Stimulated activated naive CD8-positive, alpha-beta T cell treated with anti-CD3 and anti-CD28 coated beads, Interleukin-15, Interleukin-2, amounts not matched to agents 100 ng/mL and 50 ng/mL, for 24 hours (primary cell): Measurements from ENCODE around the gene SPSB1.
"Not testable (repeated sequence)": the region's sequence is repeated elsewhere in the genome, so short reads cannot be mapped to it uniquely, and the experiment has no call there.

Source experiments
- H3K27ac Mint-ChIP-seq: one replicate; pipeline ENCODE4 v1.8.0; 2021; ENCODE audit warnings: mild to moderate bottlenecking, mixed read lengths
- H3K27me3 Mint-ChIP-seq: one replicate; pipeline ENCODE4 v1.8.0; 2021; ENCODE audit warnings: mixed read lengths
- H3K36me3 Mint-ChIP-seq: one replicate; pipeline ENCODE4 v1.8.0; 2021; ENCODE audit warnings: low read depth, mixed read lengths
- H3K4me1 Mint-ChIP-seq: one replicate; pipeline ENCODE4 v1.8.0; 2021; ENCODE audit warnings: low read depth, mixed read lengths
- H3K4me3 Mint-ChIP-seq: one replicate; pipeline ENCODE4 v1.8.0; 2021; ENCODE audit warnings: mild to moderate bottlenecking, mixed read lengths
- H3K9me3 Mint-ChIP-seq: one replicate; pipeline ENCODE4 v1.8.0; 2021; ENCODE audit warnings: mixed read lengths

SPSB1 gene

DNA sequence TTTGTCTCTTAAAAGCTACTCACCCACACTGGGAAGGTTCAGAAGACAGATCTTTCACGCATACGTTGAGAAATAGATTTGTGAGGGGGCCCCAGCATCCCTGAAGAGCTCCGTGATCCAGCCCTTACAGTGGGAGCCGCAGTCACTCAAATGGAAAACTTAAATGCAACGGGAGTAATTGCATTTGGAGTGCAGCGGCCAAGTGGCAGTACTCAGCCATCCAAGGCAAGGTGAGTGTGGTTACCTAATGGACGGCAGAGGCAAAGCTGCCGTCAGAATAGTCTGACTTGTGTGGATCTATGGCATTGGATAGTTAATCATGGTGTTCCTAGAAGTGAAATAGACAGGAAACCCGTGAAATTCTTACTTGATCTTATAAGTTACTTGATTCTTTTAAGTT, 5.1 kb downstream of the SPSB1 start:
- H3K4me3 Mint-ChIP-seq = no peak overlapping the region
- no peaks in the 10 kb centered on the region for H3K27me3 Mint-ChIP-seq
- H3K9me3 Mint-ChIP-seq = no peaks in the 10 kb centered on the region
- peaks cover 1% of the 10 kb centered on the region for H3K4me1 Mint-ChIP-seq
- no peaks in the 10 kb centered on the region for H3K36me3 Mint-ChIP-seq
- no peak overlapping the region for H3K27ac Mint-ChIP-seq

DNA sequence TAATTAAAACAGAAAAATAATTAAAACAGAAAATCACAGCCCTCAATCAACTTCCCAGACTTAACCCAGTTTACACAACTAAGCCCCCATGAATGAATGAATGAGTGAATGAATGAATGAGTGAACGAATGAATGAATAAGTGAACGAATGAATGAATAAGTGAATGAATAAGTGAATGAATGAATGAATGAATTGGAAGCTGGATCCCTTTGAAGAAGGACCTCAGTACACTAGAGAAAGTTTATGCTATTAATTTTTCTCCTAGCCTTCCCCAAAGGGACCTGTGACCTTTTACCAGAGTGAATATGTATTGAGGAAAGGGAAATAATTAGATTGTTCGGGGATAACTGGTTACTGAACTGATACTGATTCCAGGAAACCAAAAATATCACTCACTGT, 5.6 kb downstream of the SPSB1 start:
- Mint-ChIP-seq H3K27ac (no peak overlapping the region), H3K4me1 (peaks cover 3% of the 10 kb centered on the region), H3K27me3 (no peaks in the 10 kb centered on the region), H3K36me3 (no peaks in the 10 kb centered on the region), H3K9me3 (no peaks in the 10 kb centered on the region), H3K4me3 (no peak overlapping the region)

DNA sequence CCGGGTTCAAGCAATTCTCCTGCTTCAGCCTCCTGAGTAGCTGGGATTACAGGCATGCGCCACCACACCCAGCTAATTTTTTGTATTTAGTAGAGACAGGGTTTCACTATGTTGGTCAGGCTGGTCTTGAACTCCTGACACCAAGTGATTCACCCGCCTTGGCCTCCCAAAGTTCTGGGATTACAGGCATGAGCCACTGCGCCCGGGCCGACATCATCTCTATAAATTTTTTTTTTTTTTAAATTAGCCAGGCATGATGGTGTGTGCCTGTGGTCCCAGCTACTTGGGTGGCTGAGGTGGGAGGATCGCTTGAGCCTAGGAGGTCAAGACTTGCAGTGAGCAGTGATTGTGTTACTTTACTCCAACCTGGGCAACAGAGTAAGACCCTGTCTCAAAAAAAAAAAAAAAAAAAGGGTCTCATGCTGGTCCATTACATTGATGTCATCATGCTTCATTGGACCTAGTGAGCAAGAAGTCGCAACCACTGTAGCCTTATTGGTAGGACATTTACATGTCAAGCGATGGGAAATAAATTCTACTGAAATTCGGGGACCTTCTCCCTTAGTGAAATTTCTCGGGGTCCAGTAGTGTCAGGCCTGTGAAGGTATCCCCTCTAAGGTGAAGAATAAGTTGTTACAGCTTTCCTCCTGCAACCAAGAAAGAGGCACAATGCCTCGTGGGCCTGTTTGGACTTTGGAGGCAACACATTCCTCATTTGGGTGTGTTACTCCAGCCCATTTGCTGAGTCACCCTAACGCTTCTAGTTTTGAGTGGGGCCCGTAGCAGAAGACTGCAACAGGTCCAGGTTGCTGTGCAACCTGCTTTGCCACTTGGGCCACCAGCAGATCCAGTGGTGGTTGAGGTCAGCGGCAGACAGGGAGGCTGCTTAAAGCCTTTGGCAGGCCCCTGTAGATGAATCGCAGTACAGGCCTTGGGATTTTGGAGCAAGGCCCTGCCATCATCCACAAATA, 7.2 kb downstream of the SPSB1 start:
- H3K4me1 Mint-ChIP-seq, H3K36me3 Mint-ChIP-seq, H3K27me3 Mint-ChIP-seq, H3K9me3 Mint-ChIP-seq, H3K27ac Mint-ChIP-seq, H3K4me3 Mint-ChIP-seq: not testable (repeated sequence)

DNA sequence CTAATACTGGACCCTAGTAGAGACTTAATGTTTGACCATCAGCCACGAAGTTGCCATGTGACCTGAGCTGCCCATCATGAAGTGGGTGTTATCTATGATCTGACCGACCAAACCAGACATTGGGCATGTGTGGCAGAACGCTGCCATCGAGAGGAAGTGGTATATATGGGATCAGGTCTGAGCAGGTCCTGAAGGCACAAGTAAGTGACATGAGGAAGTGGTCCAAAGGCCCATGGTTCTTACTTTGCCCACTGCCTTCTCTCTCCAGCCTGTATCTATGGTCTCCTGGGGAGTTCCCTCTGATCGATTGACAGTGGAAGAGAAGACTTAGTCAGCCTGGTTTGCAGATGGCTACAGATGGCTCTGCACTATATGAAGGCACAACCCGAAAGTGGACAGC, 7.9 kb downstream of the SPSB1 start:
- H3K36me3 Mint-ChIP-seq = no peaks in the 10 kb centered on the region
- H3K4me3 Mint-ChIP-seq = no peak overlapping the region
- H3K27ac Mint-ChIP-seq = no peak overlapping the region
- no peaks in the 10 kb centered on the region for H3K27me3 Mint-ChIP-seq
- no peaks in the 10 kb centered on the region for H3K9me3 Mint-ChIP-seq
- peaks cover 3% of the 10 kb centered on the region for H3K4me1 Mint-ChIP-seq

DNA sequence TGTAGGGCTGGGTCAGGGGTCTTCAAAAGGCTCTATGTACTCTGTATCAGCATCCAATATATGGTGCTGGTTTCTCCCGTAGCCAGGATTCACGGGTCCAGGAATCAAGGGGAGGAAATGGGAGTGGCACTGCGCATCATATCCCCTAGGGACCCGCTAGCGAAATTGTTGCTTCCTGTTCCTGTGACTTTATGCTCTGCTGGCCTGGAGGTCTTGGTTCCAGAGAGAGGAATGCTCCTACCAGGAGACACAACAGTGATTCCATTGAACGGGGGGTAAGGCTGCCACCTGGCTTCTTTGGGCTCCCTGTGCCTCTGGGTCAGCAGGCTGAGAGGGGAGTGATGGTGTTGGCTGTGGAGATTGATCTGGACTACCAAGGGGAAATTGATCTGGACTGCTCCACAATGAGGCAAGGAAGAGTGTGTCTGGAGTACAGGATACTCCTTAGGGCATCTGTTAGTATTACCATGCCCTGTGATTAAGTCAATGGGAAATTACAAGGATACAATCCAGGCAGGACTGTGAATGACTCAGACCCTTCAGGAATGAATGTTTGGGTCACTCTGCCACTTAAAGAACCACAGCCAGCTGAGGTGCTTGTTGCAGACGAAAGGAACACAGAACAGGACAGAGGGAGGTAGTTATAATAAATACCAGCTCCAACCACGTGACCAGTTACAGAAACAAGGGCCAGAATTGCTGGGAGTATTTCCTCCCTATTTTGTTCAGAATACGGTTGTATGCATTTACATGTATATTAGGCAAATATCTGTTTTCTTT, 10.2 kb downstream of the SPSB1 start:
- Mint-ChIP-seq H3K27ac (no peak overlapping the region), H3K9me3 (no peaks in the 10 kb centered on the region), H3K4me3 (no peak overlapping the region), H3K4me1 (peaks cover 3% of the 10 kb centered on the region), H3K36me3 (no peaks in the 10 kb centered on the region), H3K27me3 (no peaks in the 10 kb centered on the region)

DNA sequence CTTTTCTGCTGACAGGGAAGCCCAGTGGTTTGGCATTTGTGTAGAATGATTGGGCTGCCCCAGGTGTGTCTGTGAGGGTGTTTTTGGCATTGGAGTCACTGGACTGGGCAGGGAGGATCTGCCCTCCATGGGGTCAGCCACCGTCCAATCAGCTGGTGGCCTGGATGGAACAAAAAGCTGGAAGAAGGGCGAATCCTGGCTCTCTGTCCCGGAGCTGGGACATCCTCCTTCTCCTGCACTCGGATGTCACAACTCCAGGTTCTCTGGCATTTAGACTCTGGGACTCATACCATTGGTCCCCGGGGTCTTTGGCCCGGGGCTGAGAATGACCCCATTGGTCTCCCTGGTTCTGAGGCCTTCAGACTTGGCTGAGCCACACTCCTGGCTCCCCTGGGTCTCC, 11.2 kb downstream of the SPSB1 start:
- Mint-ChIP-seq H3K27me3 (no peaks in the 10 kb centered on the region), H3K9me3 (no peaks in the 10 kb centered on the region), H3K36me3 (no peaks in the 10 kb centered on the region), H3K4me1 (peaks cover 3% of the 10 kb centered on the region), H3K4me3 (no peak overlapping the region), H3K27ac (no peak overlapping the region)

DNA sequence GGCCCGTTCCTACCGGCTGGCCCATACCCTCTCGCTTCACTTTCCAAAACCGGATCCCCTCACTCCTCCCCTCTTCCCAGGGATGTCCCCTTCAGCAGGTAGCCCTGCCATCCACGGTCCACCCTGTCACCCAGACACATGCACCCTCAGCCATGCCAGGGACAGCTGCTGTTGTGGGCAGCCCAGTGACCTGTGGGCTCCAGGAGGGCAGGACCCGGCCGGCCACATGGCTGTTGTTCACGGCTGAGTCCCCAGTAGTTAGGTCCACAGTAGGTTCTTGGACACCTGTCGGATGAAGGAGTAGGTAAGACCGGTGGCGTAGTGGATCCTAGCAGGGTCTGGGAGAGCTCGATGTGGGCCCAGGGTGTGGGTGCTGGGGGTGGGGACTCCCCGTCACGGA, 12.5 kb downstream of the SPSB1 start:
- Mint-ChIP-seq H3K4me1 (peaks cover 3% of the 10 kb centered on the region), H3K36me3 (no peaks in the 10 kb centered on the region)

DNA sequence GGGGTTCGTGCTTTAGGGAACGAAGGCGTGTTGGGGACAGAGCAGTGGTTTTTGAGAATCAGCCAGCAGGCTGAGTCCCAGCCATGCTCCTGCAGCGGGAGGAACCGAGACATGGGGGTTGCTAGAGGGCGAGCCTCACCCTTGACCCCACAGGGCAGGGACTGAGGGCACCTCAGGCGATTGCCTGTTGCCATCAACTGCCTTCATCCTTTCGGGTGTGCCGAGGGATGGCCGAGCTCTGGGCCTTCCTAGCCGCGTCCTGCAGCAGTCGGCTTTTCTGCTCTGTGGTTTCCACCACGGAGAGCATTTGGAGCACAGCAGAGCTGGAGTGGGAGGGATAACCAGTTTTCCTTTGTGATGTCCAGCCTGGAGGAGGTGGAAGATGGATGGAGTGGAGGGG, 13.3 kb downstream of the SPSB1 start:
- H3K36me3 Mint-ChIP-seq = no peaks in the 10 kb centered on the region
- no peak overlapping the region for H3K4me3 Mint-ChIP-seq
- no peak overlapping the region for H3K27ac Mint-ChIP-seq
- H3K4me1 Mint-ChIP-seq = peaks cover 3% of the 10 kb centered on the region
- H3K27me3 Mint-ChIP-seq = no peaks in the 10 kb centered on the region
- no peaks in the 10 kb centered on the region for H3K9me3 Mint-ChIP-seq

More for the DNA sequence above, 12.5 kb downstream of the SPSB1 start:
- Mint-ChIP-seq H3K4me3 (no peak overlapping the region), H3K27me3 (no peaks in the 10 kb centered on the region), H3K27ac (no peak overlapping the region), H3K9me3 (no peaks in the 10 kb centered on the region)

DNA sequence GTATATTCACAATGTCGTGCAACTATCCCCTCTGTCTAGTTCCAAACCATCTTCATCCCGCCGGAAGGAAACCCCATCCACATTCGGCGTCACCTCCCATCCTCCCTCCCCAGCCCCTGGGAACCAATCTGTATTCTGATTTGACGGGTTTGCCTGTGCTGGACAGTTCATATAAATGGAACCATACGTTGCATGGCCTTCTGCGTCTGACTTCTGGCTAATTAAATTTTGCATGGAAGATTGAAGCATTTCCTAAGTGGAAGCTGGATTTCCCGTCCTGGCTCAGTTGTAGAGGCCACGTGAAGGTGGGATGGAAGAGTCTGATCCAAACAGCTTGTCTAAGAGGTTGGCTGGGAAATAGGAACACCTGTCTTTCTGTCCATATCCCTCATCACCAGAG, 14.6 kb downstream of the SPSB1 start:
- Mint-ChIP-seq H3K36me3 (no peaks in the 10 kb centered on the region), H3K4me1 (peaks cover 3% of the 10 kb centered on the region), H3K9me3 (no peaks in the 10 kb centered on the region), H3K27ac (no peak overlapping the region), H3K4me3 (no peak overlapping the region), H3K27me3 (no peaks in the 10 kb centered on the region)

DNA sequence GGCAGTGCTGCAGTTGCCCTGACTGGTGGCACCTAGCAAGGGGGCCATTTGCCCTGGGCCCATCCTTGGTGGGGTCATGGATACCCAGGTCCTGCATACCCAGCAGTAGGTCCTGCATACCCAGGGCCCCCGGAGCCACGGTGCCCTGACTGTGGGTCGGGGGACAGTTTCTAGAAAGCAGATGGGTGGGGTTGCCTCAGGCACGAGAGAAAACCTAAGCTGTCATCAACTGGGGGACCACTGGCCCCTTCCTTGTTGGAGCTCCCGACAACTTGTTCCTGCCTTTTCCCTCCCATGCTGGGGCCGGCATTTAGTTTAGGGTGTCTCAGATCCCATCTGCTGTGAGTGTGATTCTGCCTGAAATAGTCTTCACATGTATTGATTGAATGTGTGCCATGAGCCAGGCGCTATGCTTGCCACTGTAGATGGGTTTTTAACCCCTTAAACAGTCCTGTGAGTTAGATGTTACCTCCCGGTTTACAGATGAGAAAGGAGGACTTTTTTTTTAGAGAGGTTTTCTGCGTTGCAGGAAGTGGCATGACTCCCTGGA, 15.6 kb downstream of the SPSB1 start:
- Mint-ChIP-seq H3K27ac (no peak overlapping the region), H3K4me3 (no peak overlapping the region), H3K9me3 (no peaks in the 10 kb centered on the region), H3K36me3 (no peaks in the 10 kb centered on the region), H3K27me3 (no peaks in the 10 kb centered on the region), H3K4me1 (no peaks in the 10 kb centered on the region)

DNA sequence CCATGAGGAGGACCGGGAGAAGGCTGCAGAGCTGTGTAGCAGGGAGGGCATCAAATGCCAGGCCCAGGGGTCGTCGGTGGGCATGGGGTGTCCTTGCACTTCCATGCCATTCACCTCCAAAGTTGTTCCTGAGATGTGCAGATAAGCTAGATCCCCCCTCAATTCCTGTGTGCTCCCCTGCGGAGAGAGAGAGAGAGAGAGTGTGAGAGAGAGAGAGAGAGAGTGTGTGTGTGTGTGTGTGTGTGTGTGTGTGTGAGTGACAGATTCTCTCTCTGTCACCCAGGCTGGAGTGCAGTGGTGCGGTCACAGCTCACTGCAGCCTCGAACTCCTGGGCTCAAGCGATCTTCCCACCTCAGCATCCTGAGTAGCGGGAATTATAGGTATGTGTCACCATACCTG, 16.4 kb downstream of the SPSB1 start:
- H3K4me1 Mint-ChIP-seq = no peaks in the 10 kb centered on the region
- H3K4me3 Mint-ChIP-seq = no peak overlapping the region
- H3K36me3 Mint-ChIP-seq = no peaks in the 10 kb centered on the region
- H3K27me3 Mint-ChIP-seq = no peaks in the 10 kb centered on the region
- H3K9me3 Mint-ChIP-seq = no peaks in the 10 kb centered on the region
- no peak overlapping the region for H3K27ac Mint-ChIP-seq

DNA sequence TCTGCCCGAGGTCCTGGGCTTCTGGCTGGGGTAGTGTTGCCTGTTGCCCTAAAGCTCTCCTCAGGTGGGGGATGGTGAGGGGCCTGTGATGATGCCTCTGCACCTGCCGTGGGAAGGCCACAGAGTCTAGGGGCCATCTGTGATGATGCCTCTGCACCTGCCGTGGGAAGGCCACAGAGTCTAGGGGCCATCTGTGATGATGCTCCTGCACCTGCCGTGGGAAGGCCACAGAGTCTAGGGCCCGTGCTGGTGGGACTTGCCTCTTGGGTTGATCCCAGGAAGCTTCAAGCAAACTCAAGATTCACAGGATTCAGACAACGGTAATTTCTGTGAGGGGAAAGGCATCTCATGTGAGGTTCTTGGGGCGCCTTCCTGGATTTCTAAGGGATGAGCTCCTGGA, 17.3 kb downstream of the SPSB1 start:
- no peaks in the 10 kb centered on the region for H3K9me3 Mint-ChIP-seq
- H3K4me3 Mint-ChIP-seq = no peak overlapping the region
- no peaks in the 10 kb centered on the region for H3K27me3 Mint-ChIP-seq
- no peaks in the 10 kb centered on the region for H3K36me3 Mint-ChIP-seq
- peaks cover 8% of the 10 kb centered on the region for H3K4me1 Mint-ChIP-seq
- no peak overlapping the region for H3K27ac Mint-ChIP-seq

DNA sequence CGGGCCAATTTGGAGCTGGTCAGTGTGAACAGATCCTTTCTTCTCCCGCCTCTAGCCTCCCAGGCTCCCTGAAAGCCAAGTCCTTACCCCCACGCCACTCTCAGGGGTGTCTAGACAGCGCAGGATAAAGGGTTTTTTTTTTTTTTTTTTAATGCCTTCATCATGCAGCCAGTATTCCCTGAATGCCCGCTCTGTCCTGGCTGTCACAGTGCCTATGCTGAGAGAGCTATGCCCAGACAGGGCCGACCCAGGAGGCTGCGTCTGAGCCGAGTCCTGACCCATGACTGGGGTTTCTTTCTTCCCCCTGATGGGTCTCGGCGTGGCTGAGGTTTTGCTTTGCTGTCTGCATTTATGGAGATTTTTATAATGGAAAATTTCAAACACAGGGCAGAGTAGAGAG, 18.3 kb downstream of the SPSB1 start:
- H3K27me3 Mint-ChIP-seq = no peaks in the 10 kb centered on the region
- no peak overlapping the region for H3K4me3 Mint-ChIP-seq
- H3K27ac Mint-ChIP-seq = no peak overlapping the region
- no peaks in the 10 kb centered on the region for H3K9me3 Mint-ChIP-seq
- peaks cover 19% of the 10 kb centered on the region for H3K4me1 Mint-ChIP-seq
- no peaks in the 10 kb centered on the region for H3K36me3 Mint-ChIP-seq

DNA sequence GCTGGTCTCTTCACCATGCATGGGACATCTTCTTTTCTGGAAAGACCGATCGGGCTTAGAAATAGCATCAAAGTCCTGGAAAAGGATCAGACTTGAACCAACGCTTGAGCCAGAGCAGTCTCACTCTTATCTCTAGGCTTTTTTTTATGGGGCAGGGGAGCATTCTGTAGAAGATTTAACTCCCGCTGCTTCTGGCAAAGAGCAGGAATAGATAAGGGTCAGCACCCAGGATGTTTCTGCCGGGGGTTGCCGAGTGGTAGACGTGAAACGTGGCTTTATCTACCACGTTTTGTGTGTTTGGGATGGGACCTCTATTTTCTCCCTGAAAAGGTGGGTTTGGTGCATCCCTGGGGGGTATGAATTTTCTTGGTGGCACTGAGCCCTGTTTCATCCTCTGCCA, 18.8 kb downstream of the SPSB1 start:
- Mint-ChIP-seq H3K27ac (no peak overlapping the region), H3K36me3 (no peaks in the 10 kb centered on the region), H3K4me3 (no peak overlapping the region), H3K4me1 (peaks cover 22% of the 10 kb centered on the region), H3K27me3 (no peaks in the 10 kb centered on the region), H3K9me3 (no peaks in the 10 kb centered on the region)

DNA sequence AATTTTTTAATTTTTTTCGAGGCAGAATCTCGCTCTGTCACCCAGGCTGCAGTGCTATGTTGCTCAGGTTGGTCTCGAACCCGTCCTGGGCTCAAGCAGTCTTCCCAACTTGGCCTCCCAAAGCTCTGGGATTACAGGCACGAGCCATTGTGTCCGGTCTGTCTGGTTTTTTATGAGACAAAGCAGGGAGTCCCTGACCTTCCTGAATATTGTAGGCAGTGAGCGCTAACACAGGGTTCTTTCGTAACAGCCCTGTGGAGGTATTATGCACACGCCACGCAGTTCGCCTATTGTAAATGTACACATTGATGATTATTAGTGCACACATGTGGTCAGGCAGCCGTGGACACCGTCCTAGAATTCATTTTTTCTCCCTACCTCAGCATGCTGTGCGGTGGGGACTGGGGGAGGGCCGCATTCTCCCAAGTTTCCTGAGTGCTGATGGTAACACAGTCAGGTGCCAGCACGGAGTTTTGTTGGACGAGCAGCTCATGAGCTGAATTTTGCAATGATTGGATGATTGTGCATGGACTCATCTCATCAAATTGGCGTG, 19.6 kb downstream of the SPSB1 start:
- Mint-ChIP-seq H3K4me1 (peaks cover 28% of the 10 kb centered on the region), H3K4me3 (no peak overlapping the region), H3K36me3 (no peaks in the 10 kb centered on the region), H3K9me3 (no peaks in the 10 kb centered on the region), H3K27me3 (no peaks in the 10 kb centered on the region), H3K27ac (no peak overlapping the region)
